Smooth muscle cell (in vitro differentiated cells): Measurements from ENCODE around the gene DFFA. TPM values are rescaled to one million over a fixed set of nuclear protein-coding genes. Genes with fewer than 3 reads are reported as not detected.

Experiments used
- DNase-seq: peaks from one replicate; lab custom pipeline; 2025; ENCODE audit not compliant: unreplicated experiment; lab: John Stamatoyannopoulos, UW
- H2AFZ ChIP-seq: fragments of 200-600 bp; sonication (generic); 2 replicates; pipeline ENCODE4 v1.6.0; 2016; ENCODE audit warnings: antibody characterized with exemption, low read depth, mild to moderate bottlenecking
- H3F3A ChIP-seq: fragments of 200-600 bp; sonication (generic); 2 replicates; pipeline ENCODE4 v1.6.0; 2017; ENCODE audit warnings: antibody characterized with exemption, low read depth
- H3K27ac ChIP-seq: fragments of 200-600 bp; sonication (generic); 2 replicates; pipeline ENCODE4 v1.5.1; 2016; ENCODE audit warnings: low read depth, mild to moderate bottlenecking
- H3K27me3 ChIP-seq: fragments of 200-600 bp; sonication (generic); 2 replicates; pipeline ENCODE4 v1.6.1; 2016; ENCODE audit warnings: low read depth, mild to moderate bottlenecking
- H3K36me3 ChIP-seq: fragments of 200-600 bp; sonication (generic); 2 replicates; pipeline ENCODE4 v1.5.1; 2016; ENCODE audit warnings: low read depth
- H3K4me1 ChIP-seq: fragments of 200-600 bp; sonication (generic); 2 replicates; pipeline ENCODE4 v1.5.1; 2016; ENCODE audit warnings: low read depth
- H3K4me2 ChIP-seq: fragments of 200-600 bp; sonication (generic); 2 replicates; pipeline ENCODE4 v1.6.0; 2016; ENCODE audit warnings: mild to moderate bottlenecking
- H3K4me3 ChIP-seq: fragments of 200-600 bp; sonication (generic); 2 replicates; pipeline ENCODE4 v1.5.1; 2016; ENCODE audit warnings: mild to moderate bottlenecking
- H3K79me2 ChIP-seq: fragments of 200-600 bp; sonication (generic); 2 replicates; pipeline ENCODE4 v1.6.0; 2016; ENCODE audit warnings: low read depth, mild to moderate bottlenecking
- H3K9ac ChIP-seq: fragments of 200-600 bp; sonication (generic); 2 replicates; pipeline ENCODE4 v1.6.0; 2016; ENCODE audit warnings: low read depth
- H3K9me3 ChIP-seq: fragments of 200-600 bp; sonication (generic); replicated peaks from 2 replicates; pipeline ENCODE4 v1.5.1; 2016; ENCODE audit warnings: low read depth
- H4K20me1 ChIP-seq: fragments of 200-600 bp; sonication (generic); 2 replicates; pipeline ENCODE4 v1.6.0; 2016; ENCODE audit warnings: low read depth
- WGBS: methylation state at CpG from one replicate; pipeline ENCODE4 v1.1.7; 2016; ENCODE audit warnings: low lambda C conversion rate; 5-methylcytosine and 5-hydroxymethylcytosine counted together
- polyA plus RNA-seq: library from polyadenylated mRNA; unstranded; fragments of >200 nt; fragmentation: Nextera tagmentation; extraction: Ambion mirVana; gene quantifications from 2 replicates; pipeline ENCODE4 v1.2.1, GENCODE V29; 2016
- total RNA-seq: library from RNA; depleted of rRNA; stranded (reverse); fragments of >200 nt; gene quantifications from 2 replicates; pipeline ENCODE4 v1.2.3, GENCODE V29; 2014
- TF ChIP-seq, protein P1 (sequence below): fragments of 200-600 bp; sonication (generic); IDR thresholded peaks from 2 replicates; pipeline ENCODE4 v1.5.1; 2017; ENCODE audit warnings: borderline replicate concordance, mild to moderate bottlenecking, antibody characterized with exemption; ENCODE audit not compliant: insufficient read depth, poor library complexity, severe bottlenecking

The DFFA gene
- total and polyA plus RNA-seq, 2 experiments from 2014 or later, result 27.6 to 30.0 TPM

DNA sequence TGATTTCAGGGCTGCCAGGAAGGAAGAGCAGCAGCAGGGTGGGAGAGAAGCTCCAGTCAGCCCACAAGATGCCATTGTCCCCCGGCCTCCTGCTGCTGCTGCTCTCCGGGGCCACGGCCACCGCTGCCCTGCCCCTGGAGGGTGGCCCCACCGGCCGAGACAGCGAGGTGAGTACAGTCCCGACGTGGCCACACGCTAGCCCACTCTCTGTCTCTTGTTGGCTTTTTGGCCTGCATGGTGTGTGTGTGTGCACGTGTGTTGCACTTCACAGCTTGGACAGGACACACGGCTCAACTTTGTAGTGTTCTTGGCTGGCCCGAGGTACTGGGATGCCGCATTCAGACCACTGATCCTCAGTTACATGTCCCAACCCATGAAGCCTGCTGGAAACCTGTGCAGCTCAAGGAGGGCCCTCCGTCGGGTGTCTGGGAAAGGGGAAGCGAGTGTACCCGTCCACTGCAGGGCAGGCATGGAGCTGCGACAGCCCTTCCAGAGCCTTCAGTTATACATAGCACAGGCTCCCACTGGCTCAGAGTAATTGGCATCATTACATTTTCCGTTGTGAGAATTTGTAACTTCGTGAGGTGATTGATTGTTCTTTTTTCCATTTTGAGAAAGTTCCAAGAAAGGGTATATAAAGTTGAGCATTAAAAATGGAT is 22.0 kb downstream of the DFFA start:
- Histone ChIP-seq H3K4me1 (peaks cover 11% of the 10 kb centered on the region), H3K36me3 (no peaks in the 10 kb centered on the region), H3K9ac (no peak overlapping the region), H3K27ac (no peak overlapping the region), H3K4me2 (no peak overlapping the region), H3K79me2 (no peaks in the 10 kb centered on the region), H3K27me3 (no peaks in the 10 kb centered on the region), H3F3A (no peaks in the 10 kb centered on the region), H4K20me1 (no peaks in the 10 kb centered on the region), H3K4me3 (no peak overlapping the region), H2AFZ (no peak overlapping the region), H3K9me3 (no peaks in the 10 kb centered on the region)
- 94% methylated on average over 21 of the region's 21 CpGs for WGBS
- TF ChIP-seq, protein P1, sequence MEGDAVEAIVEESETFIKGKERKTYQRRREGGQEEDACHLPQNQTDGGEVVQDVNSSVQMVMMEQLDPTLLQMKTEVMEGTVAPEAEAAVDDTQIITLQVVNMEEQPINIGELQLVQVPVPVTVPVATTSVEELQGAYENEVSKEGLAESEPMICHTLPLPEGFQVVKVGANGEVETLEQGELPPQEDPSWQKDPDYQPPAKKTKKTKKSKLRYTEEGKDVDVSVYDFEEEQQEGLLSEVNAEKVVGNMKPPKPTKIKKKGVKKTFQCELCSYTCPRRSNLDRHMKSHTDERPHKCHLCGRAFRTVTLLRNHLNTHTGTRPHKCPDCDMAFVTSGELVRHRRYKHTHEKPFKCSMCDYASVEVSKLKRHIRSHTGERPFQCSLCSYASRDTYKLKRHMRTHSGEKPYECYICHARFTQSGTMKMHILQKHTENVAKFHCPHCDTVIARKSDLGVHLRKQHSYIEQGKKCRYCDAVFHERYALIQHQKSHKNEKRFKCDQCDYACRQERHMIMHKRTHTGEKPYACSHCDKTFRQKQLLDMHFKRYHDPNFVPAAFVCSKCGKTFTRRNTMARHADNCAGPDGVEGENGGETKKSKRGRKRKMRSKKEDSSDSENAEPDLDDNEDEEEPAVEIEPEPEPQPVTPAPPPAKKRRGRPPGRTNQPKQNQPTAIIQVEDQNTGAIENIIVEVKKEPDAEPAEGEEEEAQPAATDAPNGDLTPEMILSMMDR, result no peak
- no peak for DNase-seq

DNA sequence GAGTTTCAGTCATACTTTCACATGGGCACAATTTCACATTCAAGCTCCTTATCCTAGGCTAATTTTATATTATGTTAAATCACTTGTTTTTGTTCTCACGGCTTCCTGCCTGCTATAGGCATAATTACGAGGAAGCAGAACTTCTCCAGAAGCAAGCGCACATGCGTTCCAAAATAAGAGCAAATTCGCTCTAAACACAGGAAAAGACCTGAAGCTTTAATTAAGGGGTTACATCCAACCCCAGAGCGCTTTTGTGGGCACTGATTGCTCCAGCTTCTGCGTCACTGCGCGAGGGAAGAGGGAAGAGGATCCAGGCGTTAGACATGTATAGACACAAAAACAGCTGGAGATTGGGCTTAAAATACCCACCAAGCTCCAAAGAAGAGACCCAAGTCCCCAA is 22.6 kb downstream of the DFFA start, which contains the start of gene CORT:
TSS of gene CORT (plus strand) at position 281 of the 400 bp plus-strand sequence. CDS start 193 bp downstream, outside the sequence.
- no peak within 1 kb of the TSS for H2AFZ ChIP-seq
- H3K79me2 ChIP-seq, result no peaks in the 10 kb centered on the region
- DNase-seq, result no peak
- H3K4me1 ChIP-seq, result peaks cover 11% of the 10 kb centered on the region
- H4K20me1 ChIP-seq, result no peaks in the 10 kb centered on the region
- 97% methylated on average over 10 of the region's 10 CpGs for WGBS
- no peak within 1 kb of the TSS for H3K27ac ChIP-seq
- peak within 1 kb of the TSS; percentile 79 for H3K4me2 ChIP-seq
- H3K4me3 ChIP-seq, result no peak within 1 kb of the TSS
- no peaks in the 10 kb centered on the region for H3K9me3 ChIP-seq
- H3F3A ChIP-seq, result no peaks in the 10 kb centered on the region
- H3K27me3 ChIP-seq, result no peaks in the 10 kb centered on the region
- no peaks in the 10 kb centered on the region for H3K36me3 ChIP-seq
- TF ChIP-seq, protein P1, result no peak
- no peak within 1 kb of the TSS for H3K9ac ChIP-seq

DNA sequence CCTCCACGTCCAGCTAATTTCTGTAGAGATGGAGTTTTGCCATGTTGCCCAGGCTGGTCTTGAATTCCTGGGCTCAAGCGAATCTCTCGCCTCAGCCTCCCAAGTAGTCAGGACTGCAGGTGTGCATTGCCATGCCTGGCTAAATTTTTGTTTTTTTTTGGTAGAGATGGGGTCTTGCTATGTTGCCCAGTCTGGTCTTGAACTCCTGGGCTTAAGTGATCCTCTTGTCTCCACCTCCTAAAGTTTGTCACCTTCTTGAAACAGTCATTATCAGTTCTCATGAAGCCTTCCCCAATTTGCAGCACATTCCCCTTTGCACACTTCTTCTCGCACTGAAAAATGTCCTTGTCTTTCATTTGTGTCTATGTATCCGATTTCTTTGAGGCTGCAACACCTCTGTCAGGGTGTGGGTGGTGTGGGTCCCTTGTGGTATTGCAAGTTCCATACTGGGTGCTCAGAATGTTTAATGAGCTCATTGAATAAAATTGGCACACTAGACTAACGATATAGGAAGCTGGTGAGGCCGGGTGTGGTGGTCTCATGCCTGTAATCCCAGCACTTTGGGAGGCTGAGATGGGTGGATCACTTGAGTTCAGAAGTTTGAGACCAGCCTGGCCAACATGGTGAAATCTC is 25.4 kb downstream of the DFFA start:
- H3F3A ChIP-seq, result no peaks in the 10 kb centered on the region
- TF ChIP-seq, protein P1, result no peak
- H3K27me3 ChIP-seq, result no peaks in the 10 kb centered on the region
- H3K4me1 ChIP-seq, result peaks cover 11% of the 10 kb centered on the region
- no peak overlapping the region for H3K4me2 ChIP-seq
- DNase-seq, result no peak
- H3K4me3 ChIP-seq, result no peak overlapping the region
- WGBS, result 92% methylated on average over 7 of the region's 7 CpGs
- H3K36me3 ChIP-seq, result no peaks in the 10 kb centered on the region
- H3K9ac ChIP-seq, result no peak overlapping the region
- H3K9me3 ChIP-seq, result no peaks in the 10 kb centered on the region
- H3K27ac ChIP-seq, result no peak overlapping the region
- no peaks in the 10 kb centered on the region for H4K20me1 ChIP-seq
- no peak overlapping the region for H2AFZ ChIP-seq
- H3K79me2 ChIP-seq, result no peaks in the 10 kb centered on the region
